Mononuclear cell (primary cell): ENCODE measurements around the gene RAB11FIP4. TPM values are rescaled to one million over a fixed set of nuclear protein-coding genes. Genes with fewer than 3 reads are reported as not detected.

Experiments
- H3K27me3 ChIP-seq: 2 replicates; pipeline ENCODE4 v1.6.0; 2011; ENCODE audit warnings: low read length, control low read depth; ENCODE audit not compliant: insufficient read depth
- H3K4me1 ChIP-seq: 2 replicates; pipeline ENCODE4 v1.5.1; 2011; ENCODE audit warnings: mild to moderate bottlenecking, low read length, control low read depth; ENCODE audit not compliant: insufficient read depth
- H3K4me3 ChIP-seq: 2 replicates; pipeline ENCODE4 v1.5.1; 2011; ENCODE audit warnings: mild to moderate bottlenecking, low read length, moderate library complexity
- H3K9me3 ChIP-seq: 2 replicates; pipeline ENCODE4 v1.5.1; 2011; ENCODE audit warnings: low read depth, mild to moderate bottlenecking, control low read depth, low read length
- total RNA-seq: library from RNA; depleted of rRNA; stranded (reverse); fragments of >200 nt; gene quantifications from one replicate; pipeline ENCODE4 v1.2.3, GENCODE V29; 2012

Gene RAB11FIP4
- total RNA-seq, 1 donor, result 48.0 TPM

DNA sequence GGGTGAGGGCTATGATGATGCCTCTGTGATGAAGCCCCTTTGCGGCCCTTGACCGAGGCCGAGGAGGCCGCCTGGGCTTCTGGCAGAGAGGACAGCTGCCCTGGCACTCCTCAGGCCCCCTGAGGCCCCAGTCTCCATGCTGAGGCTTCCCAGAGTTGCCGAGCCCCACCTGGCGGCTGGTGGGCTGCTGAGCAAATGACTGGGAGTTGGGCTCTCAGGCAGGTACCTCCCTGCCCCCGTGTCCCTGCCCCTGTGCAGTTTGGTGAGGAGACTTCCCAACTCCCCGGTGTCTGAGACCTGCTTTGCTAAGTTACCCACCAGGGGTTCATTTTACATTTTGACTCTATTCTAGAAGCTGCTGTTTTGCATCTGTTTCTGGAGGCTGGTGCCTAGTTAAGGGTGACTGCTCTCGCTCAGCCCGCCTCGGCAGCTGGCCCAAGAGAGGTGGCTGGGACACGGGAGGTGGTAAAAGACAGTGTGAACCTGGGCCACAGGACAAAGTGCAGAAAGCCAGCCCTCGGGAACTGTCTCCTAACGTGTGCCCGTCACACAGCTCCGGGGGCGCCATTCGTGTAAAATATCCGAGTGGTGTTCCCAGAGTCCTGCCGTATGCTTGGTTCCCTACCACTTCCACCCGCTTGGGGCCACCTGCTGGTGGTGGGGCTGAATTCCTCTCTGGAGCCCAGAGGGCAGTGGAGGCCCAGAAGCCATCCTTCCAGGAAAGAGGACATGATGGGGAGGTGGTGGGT, 134.5 kb downstream of the RAB11FIP4 start:
- no peaks in the 10 kb centered on the region for H3K9me3 ChIP-seq
- H3K4me1 ChIP-seq, result no peaks in the 10 kb centered on the region
- H3K4me3 ChIP-seq, result no peak overlapping the region
- no peaks in the 10 kb centered on the region for H3K27me3 ChIP-seq

DNA sequence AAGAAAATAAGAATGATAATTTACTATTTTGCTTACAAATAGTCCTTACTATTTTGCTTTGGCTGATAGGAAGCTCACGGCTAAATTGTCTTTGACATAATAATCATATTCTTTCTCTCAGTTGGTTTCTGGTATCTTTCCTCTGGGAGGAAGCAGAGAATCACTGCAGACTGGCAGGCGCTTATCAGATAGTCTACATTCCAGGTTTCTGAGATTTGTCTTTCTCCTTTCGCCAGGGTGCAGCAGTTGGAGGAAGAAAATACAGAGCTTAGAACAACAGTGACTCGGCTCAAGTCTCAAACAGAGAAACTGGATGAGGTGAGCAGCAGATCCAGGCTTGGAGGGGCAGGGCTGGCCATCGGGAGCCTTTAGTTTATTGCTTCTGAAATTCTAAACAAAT, 136.1 kb downstream of the RAB11FIP4 start:
- Histone ChIP-seq H3K27me3 (no peaks in the 10 kb centered on the region), H3K9me3 (no peaks in the 10 kb centered on the region), H3K4me1 (no peaks in the 10 kb centered on the region), H3K4me3 (no peak overlapping the region)

GRCh38 chr17:31528291-31528874, 136.9 kb downstream of the RAB11FIP4 start:
- Histone ChIP-seq H3K4me1 (no peaks in the 10 kb centered on the region), H3K9me3 (no peaks in the 10 kb centered on the region), H3K4me3 (no peak overlapping the region), H3K27me3 (no peaks in the 10 kb centered on the region)

- Histone ChIP-seq H3K4me3 (no peak overlapping the region), H3K9me3 (no peaks in the 10 kb centered on the region), H3K4me1 (no peaks in the 10 kb centered on the region), H3K27me3 (no peaks in the 10 kb centered on the region)
These were observed 138.4 kb downstream of the RAB11FIP4 start for GRCh38 chr17:31529841-31530251.

GRCh38 chr17:31530391-31530985, 139.0 kb downstream of the RAB11FIP4 start:
- H3K4me3 ChIP-seq, result no peak overlapping the region
- H3K9me3 ChIP-seq, result no peaks in the 10 kb centered on the region
- peaks cover 6% of the 10 kb centered on the region for H3K4me1 ChIP-seq
- no peaks in the 10 kb centered on the region for H3K27me3 ChIP-seq

DNA sequence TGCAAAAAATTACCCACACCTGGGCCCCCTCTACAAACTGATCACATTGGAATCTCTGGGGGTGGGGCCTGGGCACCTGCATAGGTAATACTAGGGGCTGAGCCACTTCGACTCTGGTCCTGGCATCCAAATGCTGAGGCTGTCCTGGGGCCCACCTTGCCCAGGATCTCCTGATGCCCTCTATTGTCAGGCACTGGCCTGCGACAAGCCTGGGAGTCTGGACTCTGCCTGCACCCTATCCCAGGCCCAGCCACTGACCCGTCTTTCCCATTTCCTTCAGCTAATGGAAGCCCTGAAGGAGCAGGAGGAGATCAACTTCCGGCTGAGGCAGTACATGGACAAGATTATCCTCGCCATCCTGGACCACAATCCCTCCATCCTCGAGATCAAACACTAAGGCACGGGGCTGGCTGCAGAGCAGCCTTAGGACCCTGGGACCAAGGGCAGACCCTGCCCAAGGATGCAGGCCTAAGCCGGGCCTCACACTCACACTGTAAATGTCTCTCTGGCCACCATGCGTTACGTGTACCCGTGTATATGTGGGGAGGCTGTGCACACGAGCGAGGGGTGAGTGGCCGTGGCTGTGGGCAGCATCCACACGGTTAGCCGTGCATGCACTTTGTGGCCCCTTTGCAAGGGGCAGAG, 140.0 kb downstream of the RAB11FIP4 start:
- H3K4me1 ChIP-seq, result peaks cover 13% of the 10 kb centered on the region

DNA sequence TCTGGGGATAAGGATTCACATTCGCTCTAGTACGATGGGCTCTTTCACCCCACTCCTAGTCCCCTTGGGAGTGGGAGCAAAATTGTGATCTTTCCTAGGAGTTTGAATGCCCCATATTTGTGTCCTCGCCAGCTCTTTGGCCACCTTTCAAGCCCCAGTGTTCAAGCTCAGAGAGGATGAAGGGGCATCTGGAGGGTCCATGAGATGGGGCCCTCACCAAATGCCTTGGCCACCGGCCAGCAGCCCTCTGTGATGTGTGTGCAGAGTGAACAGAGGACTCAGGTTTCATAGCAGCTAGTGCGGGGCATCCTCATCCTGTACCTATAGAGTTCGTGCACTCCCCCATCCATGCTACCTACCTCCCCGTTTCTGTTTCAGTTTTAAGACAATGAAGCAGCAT, 140.6 kb downstream of the RAB11FIP4 start:
- Histone ChIP-seq H3K4me1 (peaks cover 19% of the 10 kb centered on the region), H3K4me3 (no peak overlapping the region), H3K27me3 (no peaks in the 10 kb centered on the region), H3K9me3 (no peaks in the 10 kb centered on the region)

More for the DNA sequence above, 140.0 kb downstream of the RAB11FIP4 start:
- Histone ChIP-seq H3K9me3 (no peaks in the 10 kb centered on the region), H3K4me3 (no peak overlapping the region), H3K27me3 (no peaks in the 10 kb centered on the region)

- H3K9me3 ChIP-seq, result no peaks in the 10 kb centered on the region
- peaks cover 23% of the 10 kb centered on the region for H3K4me1 ChIP-seq
These were observed 141.1 kb downstream of the RAB11FIP4 start for GRCh38 chr17:31532526-31532925.

DNA sequence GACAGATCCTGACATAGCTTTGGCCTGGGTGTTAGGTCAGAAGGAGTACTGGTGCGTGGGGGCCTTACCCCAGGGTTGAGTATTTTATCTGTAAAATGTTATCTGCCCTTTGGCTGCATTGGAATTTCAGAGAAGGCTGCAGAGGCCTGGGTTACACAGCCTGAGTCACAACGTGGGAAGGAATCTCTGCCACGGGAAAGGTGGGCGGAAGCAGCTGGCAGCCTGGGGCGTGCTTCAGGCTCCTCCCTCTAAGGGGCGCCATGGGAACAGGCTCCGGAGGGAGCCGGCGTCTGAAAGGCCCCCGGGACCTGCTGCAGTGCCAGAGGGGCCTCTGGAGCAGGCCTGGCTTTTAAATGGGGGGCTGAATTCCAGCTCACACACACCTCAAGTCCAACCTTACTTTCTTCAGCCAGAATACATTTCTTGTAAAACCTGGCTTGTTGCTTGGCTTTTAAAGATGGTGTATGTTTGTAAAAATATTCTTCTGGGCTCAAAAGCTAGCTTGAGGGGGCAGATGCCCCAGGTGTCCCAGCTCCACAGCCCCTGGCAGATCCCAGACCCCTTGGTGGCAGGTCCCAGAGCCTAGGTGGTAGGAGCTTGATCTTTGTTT, 142.2 kb downstream of the RAB11FIP4 start:
- peaks cover 34% of the 10 kb centered on the region for H3K4me1 ChIP-seq
- no peak overlapping the region for H3K4me3 ChIP-seq
- H3K27me3 ChIP-seq, result no peaks in the 10 kb centered on the region
- H3K9me3 ChIP-seq, result no peaks in the 10 kb centered on the region

More at GRCh38 chr17:31532526-31532925, 141.1 kb downstream of the RAB11FIP4 start:
- Histone ChIP-seq H3K27me3 (no peaks in the 10 kb centered on the region), H3K4me3 (no peak overlapping the region)

- no peaks in the 10 kb centered on the region for H3K9me3 ChIP-seq
- H3K4me3 ChIP-seq, result no peak overlapping the region
- no peaks in the 10 kb centered on the region for H3K27me3 ChIP-seq
- peaks cover 35% of the 10 kb centered on the region for H3K4me1 ChIP-seq
These were observed 142.9 kb downstream of the RAB11FIP4 start for GRCh38 chr17:31534223-31534888.

- Histone ChIP-seq H3K4me3 (no peak overlapping the region), H3K9me3 (no peaks in the 10 kb centered on the region), H3K4me1 (peaks cover 35% of the 10 kb centered on the region), H3K27me3 (no peaks in the 10 kb centered on the region)
These were observed 144.1 kb downstream of the RAB11FIP4 start for GRCh38 chr17:31535581-31535981.

GRCh38 chr17:31536451-31536850, 145.0 kb downstream of the RAB11FIP4 start:
- no peaks in the 10 kb centered on the region for H3K9me3 ChIP-seq
- H3K4me3 ChIP-seq, result no peak overlapping the region
- H3K4me1 ChIP-seq, result peaks cover 35% of the 10 kb centered on the region
- H3K27me3 ChIP-seq, result no peaks in the 10 kb centered on the region

DNA sequence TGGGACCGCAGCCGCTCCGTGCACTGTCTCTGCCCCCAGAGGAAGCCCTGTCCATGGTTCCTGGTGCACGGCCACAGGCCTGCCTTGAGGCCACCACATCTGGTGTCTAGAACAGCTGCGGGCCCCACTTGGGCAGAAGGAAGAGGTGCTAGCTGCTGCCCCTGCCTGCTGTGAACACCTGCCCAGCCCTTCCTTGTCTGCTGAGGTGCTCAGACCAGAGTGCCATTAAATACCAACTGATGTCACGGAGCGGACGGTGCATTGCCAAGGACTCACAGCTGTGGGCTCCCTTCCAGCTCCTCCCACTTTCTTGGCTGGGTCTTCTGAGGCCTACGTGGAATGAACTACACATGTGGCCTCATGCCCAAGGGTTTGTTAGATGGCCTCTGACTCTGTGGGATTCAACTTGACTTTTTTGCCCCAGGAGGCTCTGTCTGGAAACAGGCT, 146.1 kb downstream of the RAB11FIP4 start:
- H3K4me1 ChIP-seq, result peaks cover 35% of the 10 kb centered on the region
- H3K4me3 ChIP-seq, result no peak overlapping the region
- no peaks in the 10 kb centered on the region for H3K27me3 ChIP-seq
- no peaks in the 10 kb centered on the region for H3K9me3 ChIP-seq

DNA sequence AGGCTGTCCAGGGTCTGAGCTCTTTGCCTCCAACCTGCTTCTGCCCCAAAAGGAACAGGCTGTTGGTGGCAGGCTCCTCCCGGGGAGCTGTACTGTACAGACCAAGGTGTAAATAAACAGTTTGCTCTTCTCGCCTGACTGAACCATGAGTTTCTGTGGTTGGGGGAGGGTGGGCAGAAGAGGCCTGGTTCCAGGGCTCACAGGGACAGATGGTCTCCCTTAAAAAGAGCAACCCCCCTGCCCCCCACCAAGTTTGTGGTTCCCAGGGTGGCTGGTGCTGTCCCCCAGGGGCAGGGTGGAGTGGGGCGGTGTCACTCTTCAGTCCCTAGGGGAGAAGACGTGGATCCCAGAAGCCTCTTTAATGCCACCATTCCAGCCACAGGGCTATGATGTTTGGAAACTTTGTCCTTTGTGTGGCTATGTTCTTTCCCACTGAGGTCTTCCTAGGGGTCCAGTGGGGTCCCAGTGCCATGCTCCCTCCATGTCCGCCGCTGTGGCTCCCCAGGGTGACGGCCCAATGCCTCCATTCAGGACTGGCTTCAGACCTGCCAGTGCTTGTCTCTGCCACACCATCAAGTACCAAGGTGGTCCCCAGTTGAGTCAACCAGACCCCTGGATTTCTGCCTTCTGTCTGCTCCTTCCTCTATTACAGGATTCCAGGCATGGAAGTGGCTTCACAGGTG, 146.7 kb downstream of the RAB11FIP4 start:
- peaks cover 35% of the 10 kb centered on the region for H3K4me1 ChIP-seq
- no peak overlapping the region for H3K4me3 ChIP-seq
- no peaks in the 10 kb centered on the region for H3K27me3 ChIP-seq
- H3K9me3 ChIP-seq, result no peaks in the 10 kb centered on the region
